HG03060 (cell line): ENCODE results near the gene FDX1.

Experiments used
- ATAC-seq: cut with Tn5 transposase; IDR thresholded peaks from one replicate; pipeline ENCODE4 v1.9.1; 2021; ENCODE audit warnings: low read depth, moderate number of reproducible peaks; ENCODE audit not compliant: unreplicated experiment

Gene FDX1

GRCh38 chr11:110431051-110431672 lies 1.4 kb downstream of the FDX1 start:
- no peak for ATAC-seq

- ATAC-seq = no peak
These were observed 1.9 kb downstream of the FDX1 start for GRCh38 chr11:110431674-110432073.

- no peak for ATAC-seq
These were observed 3.1 kb downstream of the FDX1 start for GRCh38 chr11:110432713-110433392.

GRCh38 chr11:110433393-110434333 lies 3.9 kb downstream of the FDX1 start:
- no peak for ATAC-seq

GRCh38 chr11:110434952-110435779 lies 5.4 kb downstream of the FDX1 start:
- ATAC-seq = no peak

GRCh38 chr11:110435780-110436717 lies 6.3 kb downstream of the FDX1 start:
- no peak for ATAC-seq

GRCh38 chr11:110438017-110438416 lies 8.3 kb downstream of the FDX1 start:
- ATAC-seq = no peak

- ATAC-seq = no peak
These were observed 15.7 kb downstream of the FDX1 start for GRCh38 chr11:110445437-110445836.

GRCh38 chr11:110446061-110446460 lies 16.3 kb downstream of the FDX1 start:
- ATAC-seq = no peak

GRCh38 chr11:110446594-110446993 lies 16.8 kb downstream of the FDX1 start:
- no peak for ATAC-seq

- no peak for ATAC-seq
These were observed 17.6 kb downstream of the FDX1 start for GRCh38 chr11:110447343-110447742.

- ATAC-seq = no peak
These were observed 18.4 kb downstream of the FDX1 start for GRCh38 chr11:110447897-110448745.

- no peak for ATAC-seq
These were observed 20.5 kb downstream of the FDX1 start for GRCh38 chr11:110450246-110450645.

- no peak for ATAC-seq
These were observed 23.0 kb downstream of the FDX1 start for GRCh38 chr11:110452720-110453119.

- ATAC-seq = peak; percentile 78
These were observed 24.1 kb downstream of the FDX1 start for GRCh38 chr11:110453684-110454354.

- ATAC-seq = peak; percentile 29
These were observed 24.9 kb downstream of the FDX1 start for GRCh38 chr11:110454609-110455008.

- ATAC-seq = peak; percentile 43
These were observed 26.0 kb downstream of the FDX1 start for GRCh38 chr11:110455718-110456117.

GRCh38 chr11:110463153-110463552 lies 33.4 kb downstream of the FDX1 start:
- no peak for ATAC-seq
